Endothelial cell (in vitro differentiated cells): ENCODE results near the gene ARHGAP45. TPM values are rescaled to one million over a fixed set of nuclear protein-coding genes. Genes with fewer than 3 reads are reported as not detected.

Experiments used
- DNase-seq: peaks from one replicate; pipeline ENCODE4 v3.0.0; 2021; ENCODE audit warnings: low spot score
- H3K27ac Mint-ChIP-seq: one replicate; pipeline ENCODE4 v1.8.0; 2021; ENCODE audit warnings: mixed read lengths, inconsistent platforms; ENCODE audit not compliant: unreplicated experiment
- H3K27me3 Mint-ChIP-seq: one replicate; pipeline ENCODE4 v1.8.0; 2021; ENCODE audit warnings: mild to moderate bottlenecking, moderate library complexity, mixed read lengths, inconsistent platforms; ENCODE audit not compliant: unreplicated experiment
- H3K36me3 Mint-ChIP-seq: one replicate; pipeline ENCODE4 v1.8.0; 2021; ENCODE audit warnings: mild to moderate bottlenecking, low read depth, mixed read lengths, inconsistent platforms; ENCODE audit not compliant: unreplicated experiment
- H3K4me1 Mint-ChIP-seq: one replicate; pipeline ENCODE4 v1.8.0; 2021; ENCODE audit warnings: mild to moderate bottlenecking, mixed read lengths, inconsistent platforms; ENCODE audit not compliant: unreplicated experiment
- H3K4me3 Mint-ChIP-seq: one replicate; pipeline ENCODE4 v1.8.0; 2021; ENCODE audit warnings: mild to moderate bottlenecking, mixed read lengths, inconsistent platforms; ENCODE audit not compliant: unreplicated experiment
- H3K9me3 Mint-ChIP-seq: one replicate; pipeline ENCODE4 v1.8.0; 2021; ENCODE audit warnings: mixed read lengths, inconsistent platforms; ENCODE audit not compliant: unreplicated experiment
- total RNA-seq: library from RNA; stranded (reverse); fragmentation: NEBNext Ultra II Directional; extraction: Animal tissue kit (Norgen Biotek cat#: 25700); gene quantifications from one replicate; pipeline ENCODE4 v1.2.1, GENCODE V29; 2021; ENCODE audit not compliant: unreplicated experiment
- TF ChIP-seq, protein P1 (sequence below): fragments of 200-600 bp; sonication (generic); IDR thresholded peaks from one replicate; pipeline ENCODE4 v1.5.0; 2021; ENCODE audit warnings: antibody characterized with exemption; ENCODE audit not compliant: unreplicated experiment

The ARHGAP45 gene
- total RNA-seq, 1 donor from 2014 or later, result 2.4 TPM

DNA sequence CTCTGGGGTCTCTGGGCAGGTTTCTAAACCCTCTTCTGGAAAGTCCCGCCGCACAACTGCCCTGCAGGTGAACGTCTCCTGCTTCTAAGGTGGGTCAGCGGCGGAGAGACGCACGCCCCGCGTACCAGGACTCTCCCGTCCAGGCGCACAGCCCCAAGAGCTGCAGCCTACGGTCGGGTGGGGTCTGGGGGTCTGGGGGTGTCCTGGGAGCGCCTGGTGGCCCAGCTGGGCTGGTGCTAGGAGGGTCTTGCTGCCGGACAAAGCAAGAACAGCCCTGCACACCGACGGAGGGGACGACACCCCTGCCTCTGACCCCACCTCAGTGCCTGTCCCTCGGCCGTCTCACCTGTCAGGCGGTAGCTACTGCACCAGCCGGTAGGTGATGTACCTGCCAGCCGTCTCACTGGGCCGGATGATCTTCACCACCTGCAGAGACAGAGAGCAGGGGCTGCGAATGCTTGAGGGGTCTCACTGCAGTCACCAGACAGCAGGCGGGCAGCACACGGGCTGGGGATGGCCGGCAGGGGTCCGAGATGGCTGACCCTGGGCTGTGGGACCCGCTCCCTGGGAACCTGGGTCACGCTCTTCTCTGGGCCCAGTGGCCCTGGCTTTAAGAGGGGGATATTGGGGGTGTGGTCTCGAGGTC, 22.3 kb downstream of the ARHGAP45 start:
- peaks cover 3% of the 10 kb centered on the region for H3K4me1 Mint-ChIP-seq
- H3K9me3 Mint-ChIP-seq, result no peaks in the 10 kb centered on the region
- peaks cover 8% of the 10 kb centered on the region for H3K27me3 Mint-ChIP-seq
- H3K36me3 Mint-ChIP-seq, result peaks cover 8% of the 10 kb centered on the region
- H3K27ac Mint-ChIP-seq, result no peak overlapping the region
- H3K4me3 Mint-ChIP-seq, result no peak overlapping the region
- TF ChIP-seq, protein P1, sequence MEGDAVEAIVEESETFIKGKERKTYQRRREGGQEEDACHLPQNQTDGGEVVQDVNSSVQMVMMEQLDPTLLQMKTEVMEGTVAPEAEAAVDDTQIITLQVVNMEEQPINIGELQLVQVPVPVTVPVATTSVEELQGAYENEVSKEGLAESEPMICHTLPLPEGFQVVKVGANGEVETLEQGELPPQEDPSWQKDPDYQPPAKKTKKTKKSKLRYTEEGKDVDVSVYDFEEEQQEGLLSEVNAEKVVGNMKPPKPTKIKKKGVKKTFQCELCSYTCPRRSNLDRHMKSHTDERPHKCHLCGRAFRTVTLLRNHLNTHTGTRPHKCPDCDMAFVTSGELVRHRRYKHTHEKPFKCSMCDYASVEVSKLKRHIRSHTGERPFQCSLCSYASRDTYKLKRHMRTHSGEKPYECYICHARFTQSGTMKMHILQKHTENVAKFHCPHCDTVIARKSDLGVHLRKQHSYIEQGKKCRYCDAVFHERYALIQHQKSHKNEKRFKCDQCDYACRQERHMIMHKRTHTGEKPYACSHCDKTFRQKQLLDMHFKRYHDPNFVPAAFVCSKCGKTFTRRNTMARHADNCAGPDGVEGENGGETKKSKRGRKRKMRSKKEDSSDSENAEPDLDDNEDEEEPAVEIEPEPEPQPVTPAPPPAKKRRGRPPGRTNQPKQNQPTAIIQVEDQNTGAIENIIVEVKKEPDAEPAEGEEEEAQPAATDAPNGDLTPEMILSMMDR, result no peak
- no peak for DNase-seq

DNA sequence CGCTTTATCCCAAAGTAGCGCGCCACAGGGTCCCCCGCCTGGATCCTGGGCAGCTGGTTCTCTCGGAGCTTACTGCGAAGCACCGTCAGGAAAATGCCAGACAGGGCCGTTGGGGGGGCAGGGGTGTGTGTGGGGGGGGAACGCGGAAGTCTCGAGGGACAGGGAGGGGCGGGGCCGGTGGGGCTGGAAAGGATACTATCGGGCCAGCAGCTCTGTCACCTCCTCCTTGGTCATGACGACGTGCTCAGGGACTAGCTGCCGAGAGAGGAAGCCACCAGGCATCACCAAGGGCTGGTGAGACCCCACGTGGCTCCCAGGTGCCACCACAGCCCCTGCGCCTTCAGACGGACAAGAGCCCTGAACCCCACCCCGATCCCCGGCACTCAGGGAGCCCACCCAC, 22.9 kb downstream of the ARHGAP45 start:
- Mint-ChIP-seq H3K4me3 (no peak overlapping the region), H3K27ac (no peak overlapping the region), H3K36me3 (peaks cover 7% of the 10 kb centered on the region), H3K27me3 (peaks cover 8% of the 10 kb centered on the region), H3K9me3 (no peaks in the 10 kb centered on the region), H3K4me1 (peaks cover 3% of the 10 kb centered on the region)
- TF ChIP-seq, protein P1, result no peak
- no peak for DNase-seq

DNA sequence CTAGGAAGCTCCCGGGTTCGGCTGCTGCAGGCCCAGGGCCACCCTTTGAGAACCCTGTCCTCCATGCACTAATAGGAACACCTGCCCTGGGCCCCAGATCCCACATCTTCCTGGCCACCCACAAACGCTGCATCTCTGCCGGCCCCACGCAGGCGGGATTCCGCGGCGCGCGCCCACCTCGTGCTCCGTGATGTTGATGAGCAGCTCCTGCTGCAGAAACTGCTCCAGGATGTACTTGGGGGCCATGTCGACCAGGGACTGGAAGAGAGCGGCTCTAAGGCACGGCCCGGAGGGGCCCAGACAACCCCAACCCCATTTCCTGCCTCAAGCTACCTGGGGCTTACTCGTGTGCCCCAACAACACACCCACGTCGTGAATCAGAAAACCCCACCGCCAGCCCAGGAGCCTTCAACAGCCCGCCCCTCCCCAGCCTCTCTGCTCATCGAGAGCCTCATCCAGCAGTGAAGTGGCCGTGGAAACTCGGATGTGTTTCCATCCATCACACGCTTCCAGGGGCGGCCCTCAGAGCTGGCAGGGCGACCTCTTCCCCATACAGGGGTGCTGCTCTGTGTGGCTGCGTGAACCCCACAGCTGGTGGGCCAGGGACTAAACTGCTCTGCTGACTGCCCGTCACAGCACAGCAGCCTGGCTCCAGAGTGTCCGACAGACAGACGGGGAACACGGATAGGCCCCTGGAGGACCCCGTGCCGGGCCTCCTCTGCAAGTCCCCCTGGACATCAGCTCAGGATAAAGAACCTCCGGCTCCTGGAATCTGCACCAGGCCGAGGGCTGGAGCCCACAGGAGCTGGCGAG, 24.0 kb downstream of the ARHGAP45 start:
- Mint-ChIP-seq H3K27ac (no peak overlapping the region), H3K4me3 (no peak overlapping the region), H3K36me3 (peaks cover 4% of the 10 kb centered on the region), H3K9me3 (no peaks in the 10 kb centered on the region), H3K4me1 (peaks cover 9% of the 10 kb centered on the region), H3K27me3 (peaks cover 9% of the 10 kb centered on the region)
- TF ChIP-seq, protein P1, result no peak
- DNase-seq, result no peak

DNA sequence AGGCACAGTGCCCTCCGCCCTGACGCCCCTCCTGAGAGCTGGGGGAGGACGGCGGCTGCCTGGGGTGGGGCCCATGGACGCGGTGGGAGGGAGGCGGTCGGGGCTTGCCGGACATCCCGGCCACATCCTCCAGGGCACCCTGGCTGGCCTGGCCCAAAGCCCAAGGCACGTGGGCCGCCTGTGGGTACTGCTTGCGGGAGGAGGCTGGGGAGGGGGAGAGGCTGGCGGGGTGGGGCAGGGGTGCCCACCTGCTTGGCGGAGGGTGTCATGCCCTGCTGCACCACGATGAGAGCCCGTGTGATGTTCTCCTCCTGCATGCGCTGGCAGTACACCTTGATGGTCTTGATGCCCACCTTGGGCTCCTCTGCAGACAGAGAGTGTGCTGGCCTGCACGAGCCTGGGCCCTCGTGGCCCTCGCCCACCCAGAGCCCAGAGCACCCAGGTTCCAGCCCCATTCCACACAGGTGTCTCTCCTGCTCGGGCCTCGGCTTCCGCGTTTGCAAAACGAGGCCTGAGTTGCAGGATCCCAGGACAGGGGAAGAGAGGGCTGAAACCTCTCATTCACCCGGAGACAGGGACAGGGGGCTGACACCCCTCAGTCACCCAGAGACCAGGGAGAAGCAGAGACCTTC, 24.7 kb downstream of the ARHGAP45 start:
- peaks cover 10% of the 10 kb centered on the region for H3K27me3 Mint-ChIP-seq
- H3K36me3 Mint-ChIP-seq, result peaks cover 4% of the 10 kb centered on the region
- TF ChIP-seq, protein P1, result no peak
- peaks cover 9% of the 10 kb centered on the region for H3K4me1 Mint-ChIP-seq
- no peak overlapping the region for H3K4me3 Mint-ChIP-seq
- no peak for DNase-seq
- no peaks in the 10 kb centered on the region for H3K9me3 Mint-ChIP-seq
- H3K27ac Mint-ChIP-seq, result no peak overlapping the region

DNA sequence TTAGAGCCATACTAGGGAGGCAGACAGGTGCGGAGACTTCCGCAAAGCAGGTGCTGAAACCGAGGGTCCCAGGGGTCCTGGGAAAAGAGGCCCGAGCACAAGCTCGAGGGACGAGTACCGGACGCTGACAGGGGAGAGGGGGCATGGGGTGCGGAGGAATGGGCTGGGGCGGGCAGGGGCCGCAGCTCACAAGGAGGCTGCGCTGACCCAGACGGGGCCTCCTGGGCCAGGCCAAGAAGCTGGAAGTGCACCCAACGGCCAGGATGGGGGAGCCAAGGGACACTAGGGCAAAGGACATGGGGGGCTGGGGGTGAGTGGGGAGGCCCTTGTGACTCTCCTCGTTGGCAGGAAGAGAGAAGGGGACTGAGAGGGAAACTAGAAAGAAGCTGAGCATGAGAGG, 26.4 kb downstream of the ARHGAP45 start:
- H3K36me3 Mint-ChIP-seq, result no peaks in the 10 kb centered on the region
- no peak overlapping the region for H3K27ac Mint-ChIP-seq
- peaks cover 11% of the 10 kb centered on the region for H3K27me3 Mint-ChIP-seq
- no peak for DNase-seq
- TF ChIP-seq, protein P1, result no peak
- peaks cover 9% of the 10 kb centered on the region for H3K4me1 Mint-ChIP-seq
- no peaks in the 10 kb centered on the region for H3K9me3 Mint-ChIP-seq
- H3K4me3 Mint-ChIP-seq, result peak overlapping the region; percentile 76
